GM19372 (cell line): ENCODE measurements around the gene IREB2.
"Not testable (repeated sequence)": the region's sequence is repeated elsewhere in the genome, so short reads cannot be mapped to it uniquely, and the experiment has no call there.

Experiments used
- ATAC-seq: cut with Tn5 transposase; IDR thresholded peaks from one replicate; pipeline ENCODE4 v1.9.1; 2021; ENCODE audit warnings: mild to moderate bottlenecking, low read depth, moderate library complexity; ENCODE audit not compliant: unreplicated experiment

The IREB2 gene

DNA sequence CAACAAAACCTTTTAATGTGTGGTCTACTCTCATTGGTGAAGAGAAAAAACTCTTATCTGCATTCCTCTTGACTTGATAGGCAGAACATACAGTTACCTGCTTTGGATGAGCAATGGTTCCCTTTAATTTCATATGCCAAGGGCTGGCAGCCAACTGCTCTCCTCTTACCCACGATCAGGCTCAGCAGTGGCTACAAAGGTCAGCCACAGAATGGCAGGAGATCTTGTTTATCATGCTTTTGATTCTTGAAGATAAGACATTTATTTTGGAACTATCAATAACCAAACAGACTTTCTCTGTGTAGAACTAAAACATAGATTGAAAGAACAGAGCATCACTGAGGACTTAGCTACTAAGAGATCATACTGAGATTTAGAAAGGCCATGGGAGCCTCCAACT is 6.1 kb upstream of the IREB2 start:
- ATAC-seq = no peak

DNA sequence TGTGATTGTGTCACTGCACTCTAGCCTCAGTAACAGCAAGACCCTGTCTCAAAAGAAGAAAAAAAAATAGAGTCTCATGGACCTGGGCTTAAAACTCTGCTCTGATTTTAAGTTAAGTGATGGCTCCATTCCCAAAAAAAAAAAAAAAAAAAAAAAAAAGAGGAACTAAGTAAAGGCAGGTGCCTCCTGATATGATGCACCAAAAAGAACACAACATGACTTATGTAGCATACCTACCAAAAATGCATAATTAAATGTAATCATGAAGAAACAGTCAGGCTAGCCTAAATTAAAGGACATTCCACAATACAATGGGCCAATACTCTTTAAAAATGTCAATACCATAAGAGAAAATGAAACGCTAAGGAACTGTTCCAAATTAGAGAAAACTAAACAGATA is 5.4 kb upstream of the IREB2 start:
- ATAC-seq = no peak

DNA sequence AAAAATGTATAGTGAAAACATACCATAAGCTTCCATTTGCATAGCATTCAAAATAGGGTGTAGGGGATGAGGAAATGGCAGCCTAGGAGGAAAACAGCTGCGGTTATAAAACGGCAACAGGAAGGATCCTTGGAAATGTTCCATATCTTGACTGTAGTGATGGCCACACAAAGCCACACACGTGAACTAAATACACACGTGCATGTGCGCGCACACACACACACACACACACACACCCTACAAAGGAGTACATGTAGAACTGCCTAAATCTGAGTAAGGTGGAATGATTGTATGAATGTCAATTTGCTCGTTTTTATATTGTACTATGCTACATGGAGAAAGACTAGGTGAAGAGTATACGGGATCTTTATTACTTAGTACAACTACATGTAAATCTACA is 3.9 kb upstream of the IREB2 start:
- no peak for ATAC-seq

DNA sequence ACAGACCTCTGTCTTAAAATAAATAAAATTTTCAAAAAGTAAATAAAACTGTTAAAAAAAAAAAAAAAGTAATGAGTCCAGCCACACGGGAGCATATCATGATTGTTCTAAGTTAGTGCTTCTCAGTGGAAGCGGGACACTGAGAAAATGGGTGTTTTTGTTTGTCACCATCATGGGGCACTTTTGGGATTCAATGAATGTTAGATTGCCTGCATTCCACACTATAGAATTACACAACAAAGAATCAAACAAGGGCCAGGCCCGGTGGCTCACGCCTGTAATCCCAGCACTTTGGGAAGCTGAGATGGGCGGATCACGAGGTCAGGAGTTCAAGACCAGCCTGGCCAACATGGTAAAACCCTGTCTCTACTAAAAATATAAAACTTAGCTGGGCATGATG is 3.3 kb upstream of the IREB2 start:
- ATAC-seq = not testable (repeated sequence)

DNA sequence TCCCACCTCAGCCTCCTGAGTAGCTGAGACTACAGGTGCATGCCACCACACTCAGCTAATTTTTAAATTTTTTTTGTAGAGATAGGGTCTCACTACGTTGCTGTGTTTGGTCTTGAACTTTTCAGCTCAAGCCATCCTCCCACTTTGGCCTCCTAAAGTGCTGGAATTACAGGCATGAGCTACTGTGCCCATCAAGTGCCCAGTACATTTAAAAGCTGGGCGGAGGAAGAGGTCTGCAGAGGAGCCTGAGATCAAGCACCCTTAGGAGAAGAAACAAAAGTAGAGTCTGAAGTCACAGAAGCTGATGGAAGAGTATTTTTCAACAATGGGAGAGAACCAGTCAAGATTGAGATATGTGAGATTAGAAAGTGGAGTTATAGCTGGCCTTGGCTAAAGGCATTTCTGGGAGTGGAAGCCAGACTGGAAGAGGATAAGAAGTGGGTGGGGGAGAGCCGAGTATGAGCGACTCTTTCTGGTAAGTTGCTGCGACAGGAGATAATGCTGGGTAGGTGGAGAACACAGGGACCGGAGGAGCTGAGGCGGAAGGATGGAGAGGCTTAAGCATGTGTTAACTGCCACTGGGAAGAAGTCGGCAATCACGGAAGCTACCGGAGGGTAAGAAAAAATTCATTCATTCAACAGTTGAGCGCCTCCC is 782 bp upstream of the IREB2 start:
- no peak for ATAC-seq

DNA sequence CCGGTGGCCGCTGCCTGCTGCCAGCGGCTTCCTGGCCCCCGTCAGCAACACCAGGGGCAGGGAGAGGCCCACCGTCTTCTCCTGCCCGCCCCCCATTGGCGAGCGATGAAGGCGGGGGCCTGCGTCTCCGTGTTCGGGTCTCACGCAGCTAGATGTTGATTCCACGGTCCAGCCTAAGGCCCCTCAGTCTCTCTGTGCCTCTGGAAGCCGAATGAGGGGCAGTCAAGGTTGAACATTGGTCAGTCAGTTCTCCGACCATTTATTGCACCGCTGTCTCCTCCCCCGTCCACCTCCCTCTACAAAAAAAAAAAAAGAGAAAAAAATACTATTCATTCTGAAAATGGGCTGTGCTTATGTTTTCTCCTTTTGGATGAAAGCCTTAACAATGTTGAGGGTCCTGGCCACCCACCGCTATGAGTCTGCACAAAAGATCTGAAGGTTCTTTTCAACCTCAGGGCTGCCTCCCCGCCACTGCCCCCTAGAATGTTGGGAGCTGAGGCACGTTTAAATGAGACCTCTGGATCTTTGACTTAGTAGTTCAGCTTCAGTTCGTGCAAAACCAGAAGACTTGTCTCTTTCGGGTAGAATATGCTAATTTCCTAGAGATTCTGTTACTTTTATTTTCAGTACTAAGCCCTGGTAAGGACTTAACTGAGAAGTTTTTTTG is 736 bp downstream of the IREB2 start:
- no peak for ATAC-seq

DNA sequence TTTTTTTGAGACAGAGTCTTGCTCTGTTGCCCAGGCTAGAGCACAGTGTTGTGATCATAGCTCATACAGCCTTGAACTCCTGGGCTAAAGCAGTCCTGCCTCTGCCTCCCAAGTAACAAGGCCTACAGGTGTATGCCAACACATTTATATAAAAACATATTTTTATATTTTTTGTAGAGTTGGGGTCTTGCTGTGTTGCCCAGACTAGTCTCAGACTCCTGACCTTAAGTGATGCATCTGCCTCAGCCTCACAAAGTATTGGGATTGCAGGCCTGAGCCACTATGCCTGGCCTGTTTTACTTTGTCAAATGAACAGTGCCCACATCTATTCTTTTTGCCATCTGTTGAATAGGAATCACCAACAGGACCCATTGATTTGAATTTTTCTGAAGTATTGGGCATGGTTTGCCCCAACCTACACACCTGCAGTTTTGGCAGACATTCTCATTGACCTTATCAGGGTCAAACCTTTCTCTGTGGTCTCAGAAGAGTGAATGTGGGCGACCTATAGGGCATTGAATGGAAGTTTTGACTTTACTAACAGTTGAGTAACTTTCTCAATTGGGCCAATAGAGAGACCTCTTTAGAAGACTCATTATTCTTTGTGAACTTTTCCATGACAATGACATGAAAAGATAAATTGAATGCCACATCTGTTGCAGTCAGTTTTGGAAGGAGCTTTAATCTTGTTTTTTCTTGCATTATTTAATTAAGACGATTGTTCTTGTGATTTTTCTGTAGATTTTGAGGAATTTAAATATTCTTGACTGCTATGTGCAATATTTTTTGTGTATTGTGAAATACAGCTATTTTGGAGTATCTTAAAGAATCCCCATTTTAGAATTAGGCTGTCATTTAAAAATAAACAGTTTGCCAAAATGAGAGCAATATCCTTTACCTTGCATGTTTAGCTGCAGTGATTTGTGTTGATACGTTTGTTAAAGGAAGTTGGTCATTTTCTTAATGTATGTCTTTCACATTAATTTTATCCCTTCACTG is 2.7 kb downstream of the IREB2 start:
- ATAC-seq = no peak

DNA sequence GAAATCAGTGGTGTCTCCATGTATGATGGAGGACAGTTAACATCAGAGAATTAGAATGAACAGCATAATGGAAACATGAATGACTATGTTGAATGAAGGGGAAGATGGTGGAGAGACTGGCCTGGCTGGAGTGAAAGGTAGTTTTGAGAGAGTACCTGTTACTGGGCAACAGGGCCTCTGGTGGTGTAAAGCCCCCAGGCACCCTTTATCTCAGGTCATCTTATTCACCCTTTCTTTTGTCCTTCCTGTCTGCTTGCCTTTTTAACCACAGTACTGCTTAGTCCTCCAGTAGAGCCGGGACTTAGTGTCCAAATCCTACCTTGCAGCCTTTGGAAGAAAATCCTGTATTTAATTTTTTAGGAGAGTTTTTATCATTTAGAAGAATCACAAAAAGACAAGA is 6.2 kb downstream of the IREB2 start:
- no peak for ATAC-seq

DNA sequence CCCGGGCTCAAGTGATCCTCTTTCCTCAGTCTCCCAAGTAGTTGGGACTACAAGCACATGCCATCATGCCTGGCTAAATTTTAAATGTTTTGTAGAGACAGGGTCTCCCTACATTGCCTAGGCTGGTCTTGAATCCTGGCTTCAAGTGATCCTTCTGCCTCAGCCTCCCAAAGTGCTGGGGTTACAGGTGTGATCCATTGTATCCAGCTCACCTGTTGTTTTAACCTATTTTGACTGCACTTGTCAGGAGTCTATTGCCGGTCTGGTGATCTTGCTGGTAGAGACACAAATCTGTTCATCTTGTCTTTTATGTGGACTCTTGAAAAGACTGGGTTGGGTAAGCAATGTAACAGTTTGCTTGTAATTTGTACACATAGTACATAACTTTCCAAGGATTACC is 7.9 kb downstream of the IREB2 start:
- ATAC-seq = no peak

DNA sequence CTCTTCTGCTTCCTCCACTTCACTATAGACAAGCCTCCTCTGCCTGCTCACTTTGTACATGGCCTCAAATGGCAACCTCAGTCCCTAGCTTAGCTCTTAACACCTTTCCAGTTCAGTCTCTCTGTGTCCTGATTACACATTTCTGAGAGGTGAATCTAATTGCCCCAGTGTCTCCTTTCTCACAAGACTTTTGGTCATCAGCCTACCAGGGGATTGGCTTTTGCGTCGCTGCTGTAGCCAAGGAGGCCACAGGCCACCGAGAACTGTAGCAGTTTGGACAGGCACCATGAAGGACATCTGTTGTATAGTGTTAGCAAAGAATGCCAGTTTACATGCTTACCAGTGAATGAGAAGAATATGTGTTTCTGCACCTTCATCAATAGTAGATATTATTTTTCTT is 8.5 kb downstream of the IREB2 start:
- no peak for ATAC-seq

DNA sequence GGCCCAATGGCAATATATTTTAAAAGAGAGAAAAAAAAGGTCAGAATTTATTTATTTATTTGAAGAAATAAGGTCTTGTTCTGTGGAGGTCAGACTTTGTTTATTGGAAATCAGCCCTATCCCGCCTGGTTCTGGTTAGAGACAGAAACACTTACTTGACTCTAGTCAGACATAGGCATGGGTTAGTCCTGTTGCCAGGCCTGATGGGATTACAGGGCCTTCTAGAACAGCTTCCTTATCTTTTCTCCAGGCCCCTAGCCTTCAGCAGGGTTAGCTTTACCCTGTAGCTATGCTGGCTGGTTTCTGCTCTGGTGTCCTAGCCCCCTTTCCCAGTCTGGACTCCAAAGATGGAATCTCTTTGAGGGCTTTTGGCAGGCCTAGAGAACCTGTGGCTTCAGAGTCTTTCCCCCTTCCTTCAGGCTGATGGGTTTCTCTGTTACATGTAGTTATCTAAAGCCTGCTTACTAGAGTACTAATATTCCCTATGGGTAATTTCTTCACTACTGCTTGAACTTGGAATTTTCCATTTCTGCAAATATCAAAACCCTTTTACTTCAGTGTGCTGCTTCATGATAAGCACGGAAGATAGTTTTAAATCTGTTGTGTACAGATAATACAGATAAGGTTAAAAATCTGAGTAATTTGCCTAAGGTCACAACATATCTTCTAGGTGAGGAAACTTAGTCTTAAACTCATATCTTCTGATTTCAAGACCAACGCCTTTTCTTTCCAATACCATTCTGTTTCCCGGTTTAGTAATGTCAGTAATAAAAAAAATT is 10.6 kb downstream of the IREB2 start:
- ATAC-seq = no peak

DNA sequence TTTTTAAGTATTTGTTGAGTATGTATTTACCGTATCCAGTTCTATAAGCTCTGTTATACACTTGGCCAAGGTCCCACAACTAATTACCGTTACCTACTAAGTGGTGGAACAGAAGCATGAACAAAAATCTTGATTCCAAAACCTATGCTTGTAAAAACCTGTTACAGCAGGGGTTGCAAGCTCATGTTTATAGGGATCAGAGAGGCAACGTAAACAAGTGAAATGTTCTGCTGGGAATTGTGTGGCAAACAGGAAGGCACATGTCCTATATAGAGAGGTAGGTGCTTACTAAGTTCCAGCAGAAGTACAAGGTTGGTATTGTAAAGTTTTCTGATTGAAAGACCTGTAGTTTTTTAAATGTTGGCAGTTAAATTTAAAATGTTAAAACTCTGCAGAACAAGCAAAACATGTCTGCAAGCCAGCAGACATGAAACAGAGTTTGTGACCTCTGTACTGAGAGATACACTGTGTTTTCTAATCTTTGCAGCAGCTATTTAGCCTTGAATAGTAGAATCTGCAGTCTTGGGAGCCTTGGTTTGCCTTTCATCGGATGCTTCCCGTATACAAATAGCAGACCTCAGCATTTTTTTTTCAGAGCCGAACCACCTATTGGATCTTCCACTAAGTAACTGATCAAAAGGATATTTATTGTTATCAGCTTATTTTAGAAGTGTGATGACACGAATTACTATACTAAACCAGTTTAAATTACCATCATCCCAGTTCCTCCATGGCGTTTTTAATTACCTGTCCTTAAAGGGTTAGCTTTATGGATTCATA is 11.4 kb downstream of the IREB2 start:
- ATAC-seq = no peak

DNA sequence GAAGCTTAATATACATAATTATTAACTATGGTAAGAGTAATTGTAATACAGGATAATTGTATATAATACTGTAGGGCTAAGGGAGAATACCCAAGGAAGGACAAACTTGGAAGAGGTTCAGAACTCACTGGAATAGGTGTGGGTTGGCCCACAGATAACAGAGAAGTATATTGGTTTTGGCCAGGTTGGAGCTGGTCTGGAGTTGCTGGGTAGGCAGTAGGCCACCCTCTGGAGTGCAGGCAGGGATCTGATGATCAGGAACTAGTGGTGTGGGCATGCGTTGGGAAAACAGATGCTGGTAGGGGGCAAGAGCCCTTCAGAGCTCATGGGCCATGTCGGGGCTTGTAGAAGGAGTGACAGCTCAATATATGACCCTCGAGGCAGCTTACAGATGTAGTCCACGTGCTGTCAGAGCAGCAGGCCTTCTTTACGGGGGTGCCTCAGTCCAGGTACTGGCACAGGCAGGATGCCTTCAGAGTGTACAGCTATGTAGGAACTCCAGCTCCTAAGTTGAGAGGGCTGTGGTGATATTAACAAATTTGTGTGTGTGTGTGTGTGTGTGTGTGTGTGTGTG is 12.4 kb downstream of the IREB2 start:
- no peak for ATAC-seq

DNA sequence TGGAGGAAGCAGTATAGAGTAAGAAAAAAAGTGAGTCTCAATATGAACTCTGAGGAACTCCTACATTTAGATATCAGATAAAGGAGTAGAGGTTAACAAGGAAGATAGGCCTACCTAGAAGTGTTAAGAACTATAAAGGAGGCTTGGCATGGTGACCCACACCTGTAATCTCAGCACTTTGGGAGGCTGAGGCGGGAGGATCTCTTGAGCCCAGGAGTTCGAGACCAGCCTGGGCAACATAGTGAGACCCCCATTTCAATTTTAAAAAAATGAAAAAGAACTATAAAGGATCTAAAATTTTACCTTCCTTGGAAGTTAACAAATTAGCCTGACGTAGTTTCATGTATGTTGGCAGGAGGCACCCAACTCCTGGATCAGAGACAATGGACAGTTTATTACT is 14.5 kb downstream of the IREB2 start:
- no peak for ATAC-seq

DNA sequence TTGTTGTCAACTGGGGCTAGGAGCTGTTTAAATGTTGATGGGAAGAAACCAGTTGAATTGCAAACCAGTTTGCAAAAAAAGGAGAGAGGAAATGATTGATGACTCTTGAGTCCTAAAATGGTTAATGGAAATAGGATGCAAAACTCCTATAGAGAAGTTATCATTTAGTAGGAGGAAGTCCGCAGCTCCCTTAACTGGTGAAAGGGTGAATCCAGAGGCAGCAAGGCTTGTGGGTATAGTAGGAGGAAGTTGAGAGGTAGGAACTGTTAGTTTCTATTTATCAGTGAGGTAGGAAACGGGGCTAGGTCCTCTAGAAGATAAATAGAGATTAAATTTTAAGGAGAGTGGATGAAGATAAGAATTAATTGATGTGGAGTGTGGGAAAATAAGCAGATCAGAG is 15.4 kb downstream of the IREB2 start:
- ATAC-seq = no peak

DNA sequence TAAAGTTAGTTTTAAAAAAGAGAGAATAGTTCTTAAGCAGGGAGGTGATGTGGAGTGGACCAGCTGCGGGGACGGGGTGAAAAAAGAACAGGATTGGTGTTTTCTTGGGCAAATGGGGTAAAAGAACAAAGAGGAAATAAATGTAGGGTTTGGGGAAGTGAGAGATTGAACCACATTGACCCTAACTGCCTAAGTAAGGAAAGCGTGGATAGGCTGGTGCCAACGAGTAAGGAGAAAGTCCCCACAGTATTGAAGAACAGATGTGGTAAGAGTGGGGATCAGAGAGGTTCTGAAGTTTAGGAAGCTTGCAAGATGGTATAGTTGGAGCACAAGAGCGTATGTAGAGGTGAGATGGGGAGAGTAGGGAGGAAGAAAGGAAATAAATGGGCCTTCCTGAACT is 17.0 kb downstream of the IREB2 start:
- ATAC-seq = no peak

DNA sequence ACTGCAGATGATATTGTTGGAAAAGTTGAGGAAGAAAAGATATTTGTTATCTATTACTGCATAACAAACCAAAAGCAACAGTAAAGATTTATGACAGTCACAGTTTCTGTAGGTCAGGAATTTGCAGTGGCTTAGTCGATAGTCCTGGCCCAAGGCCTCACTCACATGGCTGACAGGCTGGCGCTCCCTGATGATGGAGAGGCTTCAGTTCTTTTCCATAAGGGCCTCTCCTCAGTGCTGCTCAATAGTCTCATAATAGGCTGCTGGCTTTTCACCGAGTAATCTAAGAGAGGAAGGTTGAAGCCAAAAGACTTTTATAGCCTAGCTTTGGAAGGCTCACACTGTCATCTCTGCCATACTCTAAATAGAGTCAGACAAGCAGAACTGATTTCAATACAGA is 17.7 kb downstream of the IREB2 start:
- no peak for ATAC-seq

DNA sequence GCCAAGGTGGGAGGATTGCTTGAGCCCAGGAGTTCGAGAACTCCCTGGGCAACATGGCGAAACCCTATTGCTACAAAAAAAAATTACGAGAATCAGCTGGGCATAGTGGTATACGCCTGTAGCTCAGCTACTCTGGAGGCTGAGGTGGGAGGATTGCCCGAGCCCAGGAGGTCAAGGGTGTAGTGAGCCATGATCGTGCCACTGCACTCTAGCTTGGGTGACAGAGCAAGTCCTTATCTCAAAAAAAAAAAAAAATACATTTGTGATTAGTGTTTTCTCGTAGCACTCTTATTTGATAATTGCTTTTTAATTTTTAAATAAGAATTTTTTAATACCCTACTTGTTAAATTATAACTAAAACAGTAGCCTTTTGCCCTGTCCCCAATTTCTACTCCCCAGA is 18.4 kb downstream of the IREB2 start:
- ATAC-seq = no peak

DNA sequence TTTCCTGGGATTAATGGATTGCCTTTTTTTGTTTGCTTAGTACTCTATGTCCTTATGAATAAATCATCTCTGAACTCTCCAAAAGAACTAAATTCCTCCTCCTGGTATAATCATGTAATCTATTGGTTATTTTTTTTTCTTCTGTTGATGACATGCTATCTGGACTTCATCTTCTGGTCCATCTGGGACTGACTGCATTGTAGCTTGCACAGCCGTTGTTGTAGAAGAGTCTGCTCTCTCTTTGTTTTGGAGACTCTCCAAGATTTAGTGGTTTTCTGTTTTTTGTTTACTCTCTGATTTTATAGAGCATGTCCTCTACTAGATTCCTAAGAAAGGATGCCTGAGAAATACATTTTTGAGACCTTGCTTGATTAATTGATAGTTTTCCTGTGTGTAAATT is 19.1 kb downstream of the IREB2 start:
- ATAC-seq = no peak

DNA sequence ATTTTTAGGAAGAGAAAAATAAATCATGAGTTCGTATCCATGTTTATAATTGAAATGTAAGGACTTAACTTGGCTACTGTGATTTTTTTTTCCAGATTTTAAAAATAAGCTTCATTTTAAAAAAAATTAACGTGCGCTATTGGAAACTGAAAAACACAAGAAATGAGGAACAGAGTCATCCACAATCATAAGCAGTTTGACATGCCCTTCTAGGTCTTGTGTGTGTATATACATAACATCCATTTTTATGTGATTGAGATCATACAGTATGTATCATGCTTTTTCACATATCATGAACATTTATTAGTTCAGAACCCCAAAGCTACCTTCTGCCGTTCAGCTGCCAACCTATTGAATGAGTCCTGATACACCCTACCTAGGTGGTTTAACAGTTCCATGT is 22.7 kb downstream of the IREB2 start:
- ATAC-seq = no peak
